IMR-90 (cell line): Measurements from ENCODE around the gene UNC13B. TPM values are rescaled to one million over a fixed set of nuclear protein-coding genes. Genes with fewer than 3 reads are reported as not detected.

Source experiments
- ATAC-seq: fragments of 200-7000 bp; cut with Tn5 transposase; 2 replicates; pipeline ENCODE4 v1.9.1; 2020; ENCODE audit warnings: low read depth, mild to moderate bottlenecking, moderate library complexity
- BruUV-seq: library from RNA; stranded (reverse); fragments of 400-500 nt; replicated peaks from 2 replicates; lab custom pipeline; 2021; lab: Mats Ljungman, UMichigan
- CTCF ChIA-PET: fragments of 300-600 bp; formaldehyde crosslinking; extraction: SDS; loops from one replicate; lab custom pipeline; 2021; ENCODE audit warnings: antibody characterized with exemption; lab: Yijun Ruan, JAX
- POLR2A ChIA-PET: fragments of 300-600 bp; sonication (Branson Sonifier 250); formaldehyde crosslinking; loops from one replicate; lab custom pipeline; 2022; ENCODE audit warnings: antibody characterized with exemption; ENCODE audit not compliant: unreplicated experiment; lab: Charles Lee
- DNase-seq: peaks from one replicate; pipeline ENCODE4 v3.0.0; 2013
- H2AFZ ChIP-seq: replicated peaks from 2 replicates; pipeline ENCODE3; 2013; ENCODE audit warnings: low read length, mild to moderate bottlenecking; ENCODE audit not compliant: poor library complexity
- H2AK5ac ChIP-seq: 2 replicates; pipeline ENCODE4 v1.6.1; 2013; ENCODE audit warnings: low read depth, low read length, inconsistent platforms
- H2AK9ac ChIP-seq: replicated peaks from 2 replicates; pipeline ENCODE3; 2013; ENCODE audit warnings: mild to moderate bottlenecking, low read depth, low read length, moderate library complexity; ENCODE audit not compliant: poor library complexity
- H2BK120ac ChIP-seq: 2 replicates; pipeline ENCODE4 v1.6.1; 2013; ENCODE audit warnings: low read depth, low read length, inconsistent platforms
- H2BK15ac ChIP-seq: 3 replicates; pipeline ENCODE4 v1.6.1; 2013; ENCODE audit warnings: low read depth, low read length, inconsistent platforms
- H2BK20ac ChIP-seq: 2 replicates; pipeline ENCODE4 v1.6.1; 2013; ENCODE audit warnings: low read depth, mild to moderate bottlenecking, inconsistent platforms, low read length, moderate library complexity
- H2BK5ac ChIP-seq: 2 replicates; pipeline ENCODE4 v1.6.1; 2013; ENCODE audit warnings: mild to moderate bottlenecking, low read depth, low read length, inconsistent platforms; ENCODE audit not compliant: poor library complexity, severe bottlenecking
- H3K14ac ChIP-seq: replicated peaks from 2 replicates; pipeline ENCODE4 v1.6.1; 2013; ENCODE audit warnings: low read depth, low read length, inconsistent platforms
- H3K18ac ChIP-seq: 2 replicates; pipeline ENCODE4 v1.6.1; 2013; ENCODE audit warnings: low read depth, low read length, control low read depth
- H3K23ac ChIP-seq: 2 replicates; pipeline ENCODE4 v1.6.1; 2013; ENCODE audit warnings: low read depth, low read length, inconsistent platforms
- H3K27ac ChIP-seq: 2 replicates; pipeline ENCODE4 v1.5.1; 2013; ENCODE audit warnings: mild to moderate bottlenecking, control low read depth, low read length; ENCODE audit not compliant: insufficient read depth
- H3K27me3 ChIP-seq: 2 replicates; pipeline ENCODE4 v1.6.1; 2013; ENCODE audit warnings: low read length; ENCODE audit not compliant: control insufficient read depth, insufficient read depth
- H3K36me3 ChIP-seq: 2 replicates; pipeline ENCODE4 v1.6.1; 2013; ENCODE audit warnings: low read length, mixed read lengths; ENCODE audit not compliant: control insufficient read depth, insufficient read depth
- H3K4ac ChIP-seq: 2 replicates; pipeline ENCODE4 v1.6.1; 2013; ENCODE audit warnings: low read depth, low read length, inconsistent platforms
- H3K4me1 ChIP-seq: 2 replicates; pipeline ENCODE4 v1.6.1; 2013; ENCODE audit warnings: low read length, mixed read lengths; ENCODE audit not compliant: control insufficient read depth, insufficient read depth
- H3K4me2 ChIP-seq: 2 replicates; pipeline ENCODE4 v1.6.1; 2013; ENCODE audit warnings: low read depth, mild to moderate bottlenecking, control low read depth, low read length, moderate library complexity
- H3K4me3 ChIP-seq: 2 replicates; pipeline ENCODE4 v1.5.1; 2013; ENCODE audit warnings: low read depth, mild to moderate bottlenecking, control low read depth, low read length, moderate library complexity; ENCODE audit not compliant: insufficient read depth
- H3K56ac ChIP-seq: 2 replicates; pipeline ENCODE4 v1.6.1; 2013; ENCODE audit warnings: low read length, inconsistent platforms; ENCODE audit not compliant: insufficient read depth; ENCODE audit errors: extremely low read depth
- H3K79me1 ChIP-seq, 2 experiments: 2 replicates each; pipeline ENCODE4 v1.6.1; 2013; ENCODE audit warnings: low read length in 2 of 2, inconsistent platforms in 1 of 2, low read depth in 1 of 2
- H3K9ac ChIP-seq: 2 replicates; pipeline ENCODE4 v1.6.1; 2013; ENCODE audit warnings: low read depth, low read length, control low read depth
- H3K9me1 ChIP-seq: 2 replicates; pipeline ENCODE4 v1.6.1; 2013; ENCODE audit warnings: low read length, inconsistent platforms; ENCODE audit not compliant: insufficient read depth
- H3K9me3 ChIP-seq: 2 replicates; pipeline ENCODE4 v1.6.1; 2013; ENCODE audit warnings: low read length; ENCODE audit not compliant: control insufficient read depth, insufficient read depth
- H4K20me1 ChIP-seq: 2 replicates; pipeline ENCODE4 v1.6.1; 2013; ENCODE audit warnings: low read length, inconsistent platforms; ENCODE audit not compliant: insufficient read depth
- H4K5ac ChIP-seq: 2 replicates; pipeline ENCODE4 v1.6.1; 2013; ENCODE audit warnings: mild to moderate bottlenecking, low read depth, low read length, control low read depth
- H4K8ac ChIP-seq, 2 experiments: 2 replicates each; pipeline ENCODE4 v1.6.1; 2013; ENCODE audit warnings: low read depth in 2 of 2, low read length in 2 of 2, control low read depth in 1 of 2, inconsistent platforms in 1 of 2
- H4K91ac ChIP-seq: 2 replicates; pipeline ENCODE4 v1.6.1; 2013; ENCODE audit warnings: low read depth, low read length, inconsistent platforms; ENCODE audit not compliant: insufficient read depth
- CHD1 ChIP-seq: IDR thresholded peaks from 2 replicates; pipeline ENCODE4 v1.6.1; 2012; ENCODE audit warnings: low read depth, low read length, improper control_type of control experiment
- MXI1 ChIP-seq: IDR thresholded peaks from 2 replicates; pipeline ENCODE4 v1.6.1; 2012; ENCODE audit warnings: low read depth, mild to moderate bottlenecking, low read length, moderate library complexity, borderline replicate concordance
- RCOR1 ChIP-seq: IDR thresholded peaks from 2 replicates; pipeline ENCODE4 v1.6.1; 2012; ENCODE audit warnings: mild to moderate bottlenecking, low read length, improper control_type of control experiment; ENCODE audit not compliant: insufficient replicate concordance
- USF2 ChIP-seq: fragments of 150-350 bp; IDR thresholded peaks from 2 replicates; pipeline ENCODE4 v1.6.1; 2017; ENCODE audit warnings: mild to moderate bottlenecking, antibody characterized with exemption, low read length, low read depth
- WGBS, 2 experiments: methylation state at CpG; one replicate each; pipeline versions ENCODE4 v1.1.5 to v1.1.7; 2013; ENCODE audit warnings: missing lambda C conversion rate in 2 of 2; ENCODE audit not compliant: insufficient read length in 1 of 2; ENCODE audit errors: extremely low coverage in 2 of 2; 5-methylcytosine and 5-hydroxymethylcytosine counted together
- dilution Hi-C: fragments of 300-500 bp; cut with HindIII; formaldehyde crosslinking; loops from one replicate; pipeline ENCODE4 v1.14.3; 2018; ENCODE audit warnings: low sequenced_read_pairs; ENCODE audit not compliant: unreplicated experiment
- in situ Hi-C: fragments of 300-500 bp; cut with MboI; formaldehyde crosslinking; loops from 3 replicates; pipeline ENCODE4 v1.14.3; 2019; ENCODE audit warnings: low sequenced_read_pairs, inconsistent platforms, mixed read lengths
- intact Hi-C: fragments of 100-400 bp; cut with micrococcal nuclease; formaldehyde crosslinking; loops from 2 replicates; pipeline ENCODE4 v1.10.0; 2022
- polyA plus RNA-seq, 3 experiments: library from polyadenylated mRNA; depleted of rRNA; stranded (reverse); fragments of >200 nt; gene quantifications; 2 replicates each; pipeline ENCODE4 v1.2.3, GENCODE V29; 2012; ENCODE audit warnings: low replicate concordance in 1 of 3
- total RNA-seq: library from RNA; depleted of rRNA; stranded (reverse); fragments of >200 nt; gene quantifications from 2 replicates; pipeline ENCODE4 v1.2.3, GENCODE V29; 2012

The UNC13B gene
- total and polyA plus RNA-seq, 2 of the 4 experiments (the other 2 are of a cell fraction), result 7.5 to 14.3 TPM

GRCh38 chr9:35353731-35354365, 192.0 kb downstream of the UNC13B start:
- no peak overlapping the region for H3K23ac ChIP-seq
- H2AK5ac ChIP-seq, result no peak overlapping the region
- no peak overlapping the region for H3K4ac ChIP-seq
- H3K27me3 ChIP-seq, result no peaks in the 10 kb centered on the region
- H2BK5ac ChIP-seq, result no peak overlapping the region
- H3K4me3 ChIP-seq, result no peak overlapping the region
- no peak overlapping the region for H4K8ac ChIP-seq
- H3K27ac ChIP-seq, result no peak overlapping the region
- peaks cover 21% of the 10 kb centered on the region for H3K9me1 ChIP-seq
- no peak overlapping the region for H3K14ac ChIP-seq
- no peak overlapping the region for H2BK120ac ChIP-seq
- no peak overlapping the region for H4K91ac ChIP-seq
- H3K9ac ChIP-seq, result no peak overlapping the region
- no peak overlapping the region for H3K18ac ChIP-seq
- dilution Hi-C loops (no loop called here), in situ Hi-C loops (no loop called here), intact Hi-C loops (loop anchor here (10.0 kb wide), 1 partner anchor 181 kb away; no protein-coding TSS in a partner anchor)
- TF ChIP-seq RCOR1, result no peak
- no peak for TF ChIP-seq MXI1
- no peak for TF ChIP-seq USF2
- TF ChIP-seq CHD1, result no peak
- WGBS, 2 experiments, result 86% methylated on average over 2 of the region's 3 CpGs; no CpG with 5 or more reads in 1 of the 2 experiments
- no peak overlapping the region for H3K56ac ChIP-seq
- POLR2A ChIA-PET, result no interaction called here
- no peak overlapping the region for H4K5ac ChIP-seq
- H2BK20ac ChIP-seq, result no peak overlapping the region
- H2AK9ac ChIP-seq, result no peak overlapping the region
- no peak overlapping the region for H2AFZ ChIP-seq
- no peaks in the 10 kb centered on the region for H3K36me3 ChIP-seq
- peak; percentile 27; the same call in 1 of the 2 replicates for ATAC-seq
- peak; percentile 41 for DNase-seq
- H3K79me1 ChIP-seq, result peaks cover 0 to 12% of the 10 kb centered on the region in 2 experiments; a peak in 2 of 4 replicates
- H3K4me1 ChIP-seq, result peaks cover 26% of the 10 kb centered on the region
- H3K9me3 ChIP-seq, result no peaks in the 10 kb centered on the region
- H4K20me1 ChIP-seq, result peaks cover 4% of the 10 kb centered on the region; the same call in 1 of the 2 replicates
- no peak overlapping the region for H3K4me2 ChIP-seq
- CTCF ChIA-PET, result no interaction called here
- no TSS peak for BruUV-seq
- no peak overlapping the region for H2BK15ac ChIP-seq
